ENCODE results near the gene GATD1.

DNA sequence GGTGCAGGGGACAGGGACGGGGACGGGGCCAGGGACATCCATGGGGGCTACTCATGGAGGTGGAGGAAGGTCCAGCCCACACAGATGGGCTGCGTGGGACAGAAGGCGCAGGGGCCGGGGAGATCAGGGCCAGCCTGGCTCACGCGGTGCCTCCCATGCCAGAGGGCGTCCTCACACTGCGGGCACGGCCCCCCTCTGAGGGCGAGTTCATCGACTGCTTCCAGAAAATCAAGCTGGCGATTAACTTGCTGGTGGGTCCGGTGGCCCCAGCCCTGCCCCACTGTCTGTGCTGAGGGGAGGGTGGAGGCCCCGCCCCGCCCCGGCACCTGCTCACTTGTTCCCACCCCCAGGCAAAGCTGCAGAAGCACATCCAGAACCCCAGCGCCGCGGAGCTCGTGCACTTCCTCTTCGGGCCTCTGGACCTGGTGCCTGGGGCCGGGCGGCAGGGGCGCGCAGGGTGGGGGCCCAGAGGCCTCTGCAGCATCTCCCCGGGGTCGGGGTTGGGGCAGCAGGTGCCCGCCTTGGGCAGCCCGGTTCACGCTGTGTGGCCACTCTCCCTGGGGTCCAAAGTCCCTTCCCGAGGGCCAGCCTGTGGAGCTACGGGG lies 55.4 kb downstream of the GATD1 start:
- TF ChIP-seq YY1 (IDR thresholded peaks at IDR 0.05; ENCODE audit: insufficient read depth, insufficient read length) (no peak), ZNF274 (IDR thresholded peaks at IDR 0.05; ENCODE audit: low read depth, low read length) (no peak), SUZ12 (IDR thresholded peaks at IDR 0.05; ENCODE audit: extremely low read depth, insufficient read depth, insufficient read length) (no peak)

Data from NT2/D1 (cell line).